Hepatocyte (in vitro differentiated cells): ENCODE data around the gene CEP68.
"Not testable (repeated sequence)": the region's sequence is repeated elsewhere in the genome, so short reads cannot be mapped to it uniquely, and the experiment has no call there.

Experiments used
- CTCF ChIP-seq: fragments of 200-600 bp; sonication (generic); IDR thresholded peaks from 2 replicates; pipeline ENCODE4 v1.5.1; 2016; ENCODE audit warnings: antibody characterized with exemption, mild to moderate bottlenecking; ENCODE audit not compliant: poor library complexity
- EZH2 ChIP-seq: fragments of 200-600 bp; sonication (generic); IDR thresholded peaks from 2 replicates; pipeline ENCODE4 v1.6.1; 2016; ENCODE audit warnings: antibody characterized with exemption, mild to moderate bottlenecking, borderline replicate concordance
- EZH2phosphoT487 ChIP-seq: fragments of 200-600 bp; sonication (generic); IDR thresholded peaks from one replicate; pipeline ENCODE4 v1.6.1; 2018; ENCODE audit warnings: antibody characterized with exemption, mild to moderate bottlenecking, low read depth, moderate library complexity; ENCODE audit not compliant: unreplicated experiment, severe bottlenecking

- not testable (repeated sequence) for TF ChIP-seq CTCF, EZH2phosphoT487, EZH2
Measured at GRCh38 chr2:65125457-65125856, 69.2 kb downstream of the CEP68 start.
